ENCODE data around the gene ITPA. TPM values are rescaled to one million over a fixed set of nuclear protein-coding genes. Genes with fewer than 3 reads are reported as not detected.

ITPA gene
- 43.4 TPM for total RNA-seq
- long read RNA-seq, transcript ITPA-201 (8 exons, 1,185 nt) = major isoform, 20 of 26 reads
- long read RNA-seq, partial matches to known transcripts = 0 of 26 reads
- long read RNA-seq, other reads (novel, unspliced or antisense) = 5 of 26 reads

DNA sequence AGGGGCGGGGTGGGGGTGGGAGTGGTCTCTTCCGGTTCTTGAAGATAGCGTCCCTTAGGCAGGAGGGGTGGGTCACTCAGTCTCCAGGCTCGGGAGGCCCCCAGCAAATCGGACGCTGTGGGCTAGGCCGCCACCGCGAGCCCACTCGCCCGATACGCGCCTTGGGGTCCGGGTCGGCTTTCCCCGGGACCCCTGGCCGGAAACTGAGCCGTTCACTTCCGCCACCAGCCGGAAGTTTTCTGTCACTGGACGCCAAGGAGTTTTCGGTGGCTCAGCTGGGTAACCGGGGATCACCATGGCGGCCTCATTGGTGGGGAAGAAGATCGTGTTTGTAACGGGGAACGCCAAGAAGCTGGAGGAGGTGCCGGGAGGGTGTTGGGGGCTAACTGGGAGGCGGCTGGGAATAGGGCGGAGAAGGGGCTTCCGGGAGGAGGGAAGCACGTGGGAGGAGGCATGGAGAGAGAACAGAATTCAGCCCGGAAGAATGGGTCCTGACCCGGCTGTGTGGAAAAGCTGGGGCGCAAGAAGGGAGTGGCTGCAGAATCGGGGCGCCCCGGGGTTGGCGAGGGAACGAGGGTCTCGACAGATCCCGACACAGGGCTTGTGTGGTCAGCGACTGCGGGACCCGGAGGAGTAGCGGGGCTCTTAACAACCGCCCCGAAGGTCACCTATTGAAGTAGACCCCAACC is at the start of gene ITPA:
Gene ITPA, plus strand, starts transcription at position 242 of the 689 bp plus-strand sequence. Its CDS starts 54 bp downstream, at position 296.
- intact Hi-C loops (cut with DNase I) = no loop called here
- Histone ChIP-seq H3K4me3 (peak within 1 kb of the TSS; percentile 97), H3K9me3 (no peaks in the 10 kb centered on the region), H3K27me3 (no peaks in the 10 kb centered on the region), H3K36me3 (peaks cover 7% of the 10 kb centered on the region), H3K27ac (peak within 1 kb of the TSS; percentile 92), H3K4me1 (peaks cover 11% of the 10 kb centered on the region)
- TF ChIP-seq, protein P1, sequence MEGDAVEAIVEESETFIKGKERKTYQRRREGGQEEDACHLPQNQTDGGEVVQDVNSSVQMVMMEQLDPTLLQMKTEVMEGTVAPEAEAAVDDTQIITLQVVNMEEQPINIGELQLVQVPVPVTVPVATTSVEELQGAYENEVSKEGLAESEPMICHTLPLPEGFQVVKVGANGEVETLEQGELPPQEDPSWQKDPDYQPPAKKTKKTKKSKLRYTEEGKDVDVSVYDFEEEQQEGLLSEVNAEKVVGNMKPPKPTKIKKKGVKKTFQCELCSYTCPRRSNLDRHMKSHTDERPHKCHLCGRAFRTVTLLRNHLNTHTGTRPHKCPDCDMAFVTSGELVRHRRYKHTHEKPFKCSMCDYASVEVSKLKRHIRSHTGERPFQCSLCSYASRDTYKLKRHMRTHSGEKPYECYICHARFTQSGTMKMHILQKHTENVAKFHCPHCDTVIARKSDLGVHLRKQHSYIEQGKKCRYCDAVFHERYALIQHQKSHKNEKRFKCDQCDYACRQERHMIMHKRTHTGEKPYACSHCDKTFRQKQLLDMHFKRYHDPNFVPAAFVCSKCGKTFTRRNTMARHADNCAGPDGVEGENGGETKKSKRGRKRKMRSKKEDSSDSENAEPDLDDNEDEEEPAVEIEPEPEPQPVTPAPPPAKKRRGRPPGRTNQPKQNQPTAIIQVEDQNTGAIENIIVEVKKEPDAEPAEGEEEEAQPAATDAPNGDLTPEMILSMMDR (IDR thresholded peaks at IDR 0.05) = no peak
- peak; percentile 80 for DNase-seq
- ATAC-seq = peak; percentile 71

DNA sequence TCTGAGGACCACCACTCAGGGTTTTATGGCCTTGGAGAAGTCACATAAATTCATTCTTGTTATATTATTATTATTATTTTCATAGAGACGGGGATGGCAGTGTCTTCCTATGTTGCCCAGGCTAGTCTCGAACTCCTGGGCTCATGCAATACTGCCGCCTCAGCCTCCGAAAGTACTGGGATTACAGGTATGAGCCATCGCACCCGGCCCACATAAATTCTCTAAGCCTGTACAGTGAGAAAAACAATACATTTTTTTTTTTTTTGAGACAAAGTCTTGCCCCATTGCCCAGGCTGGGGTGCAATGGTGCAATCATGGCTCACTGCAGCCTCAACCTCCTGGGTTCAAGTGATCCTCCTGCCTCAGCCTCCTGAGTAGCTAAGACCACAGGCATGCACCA is 48.9 kb upstream of the ITPA start:
- H3K27ac ChIP-seq = no peak overlapping the region

GRCh38 chr20:3161316-3162079 is 47.8 kb upstream of the ITPA start:
- Histone ChIP-seq H3K27ac (no peak overlapping the region), H3K27me3 (no peaks in the 10 kb centered on the region), H3K4me3 (no peak overlapping the region), H3K9me3 (no peaks in the 10 kb centered on the region), H3K4me1 (peaks cover 24% of the 10 kb centered on the region), H3K36me3 (no peaks in the 10 kb centered on the region)
- TF ChIP-seq, protein P1 (IDR thresholded peaks at IDR 0.05) = no peak
- no peak for ATAC-seq
- peak; percentile 15 for DNase-seq
- intact Hi-C loops (cut with DNase I) = no loop called here

More for the DNA sequence above, 48.9 kb upstream of the ITPA start:
- Histone ChIP-seq H3K36me3 (no peaks in the 10 kb centered on the region), H3K9me3 (no peaks in the 10 kb centered on the region), H3K4me3 (peak overlapping the region; percentile 91), H3K27me3 (no peaks in the 10 kb centered on the region), H3K4me1 (peaks cover 28% of the 10 kb centered on the region)
- DNase-seq (no peak), ATAC-seq (no peak)
- TF ChIP-seq, protein P1 (IDR thresholded peaks at IDR 0.05) = no peak
- intact Hi-C loops (cut with DNase I) = no loop called here

DNA sequence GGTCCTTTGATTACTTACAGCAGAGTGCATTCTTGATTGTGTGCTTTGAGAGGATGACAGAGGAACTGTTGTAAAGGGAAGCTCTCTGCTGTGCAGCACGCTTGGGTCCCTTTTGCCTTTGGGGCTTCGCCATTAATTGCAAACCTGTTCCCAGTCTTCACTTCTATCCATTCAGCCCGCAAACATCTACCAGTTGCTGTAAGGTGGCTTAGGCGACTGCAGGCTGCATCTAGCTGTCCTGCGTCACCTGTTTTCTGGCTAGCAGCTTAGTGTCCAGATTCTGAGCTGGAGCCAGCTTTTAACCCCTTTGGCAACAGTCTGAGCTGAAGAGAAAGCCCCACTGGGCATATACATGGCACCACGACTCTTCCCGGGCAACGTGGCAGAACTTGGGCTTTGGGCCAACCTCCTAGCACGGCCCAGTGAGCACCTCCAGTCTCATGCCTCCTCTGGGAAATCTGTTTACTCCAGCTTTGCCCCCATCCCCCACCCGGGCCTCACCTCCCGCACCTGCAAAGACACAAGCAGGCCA is 47.2 kb upstream of the ITPA start:
- H3K27me3 ChIP-seq = no peaks in the 10 kb centered on the region
- H3K36me3 ChIP-seq = no peaks in the 10 kb centered on the region
- intact Hi-C loops (cut with DNase I) = no loop called here
- no peak overlapping the region for H3K27ac ChIP-seq
- TF ChIP-seq, protein P1 (IDR thresholded peaks at IDR 0.05) = no peak
- DNase-seq (no peak), ATAC-seq (no peak)
- peaks cover 17% of the 10 kb centered on the region for H3K4me1 ChIP-seq
- H3K4me3 ChIP-seq = no peak overlapping the region
- no peaks in the 10 kb centered on the region for H3K9me3 ChIP-seq

GRCh38 chr20:3163099-3164042 is 45.9 kb upstream of the ITPA start:
- Histone ChIP-seq H3K9me3 (no peaks in the 10 kb centered on the region), H3K4me1 (peaks cover 5% of the 10 kb centered on the region), H3K36me3 (no peaks in the 10 kb centered on the region), H3K4me3 (no peak overlapping the region), H3K27me3 (no peaks in the 10 kb centered on the region), H3K27ac (no peak overlapping the region)
- ATAC-seq (no peak), DNase-seq (peak; percentile 51)
- TF ChIP-seq, protein P1 (IDR thresholded peaks at IDR 0.05) = no peak
- intact Hi-C loops (cut with DNase I) = no loop called here

Measured in upper lobe of right lung (tissue), 1 donor.